ENCODE results near the gene MINDY1. TPM values are rescaled to one million over a fixed set of nuclear protein-coding genes. Genes with fewer than 3 reads are reported as not detected.
A peak's percentile ranks its signal among the peaks of the same experiment; 100 is the strongest.

MINDY1 gene
- total and polyA plus RNA-seq, 2 donors (not counting 1 experiment from before 2014, with no cell fraction given), result 7.6 to 16.1 TPM

GRCh38 chr1:151008244-151009205, 1.8 kb upstream of the MINDY1 start, which contains the start of gene PRUNE1:
Gene PRUNE1, plus strand, starts transcription at chr1:151008449. Its CDS starts 184 bp downstream, at chr1:151008633.
- peak; percentile 98 for DNase-seq
- ATAC-seq (ENCODE audit: low read depth), result peak; percentile 97
- peak within 1 kb of the TSS; percentile 99 for H2AFZ ChIP-seq (ENCODE audit: insufficient read depth, low read depth, low read length, poor library complexity, severe bottlenecking)
- under 1% methylated on average over 63 of the region's 69 CpGs for WGBS (ENCODE audit: insufficient coverage)
- peak within 1 kb of the TSS; percentile 82 to 95 for H3K27ac ChIP-seq (ENCODE audit: low read length in 2 of 2)
- ChIA-PET POLR2A (interaction anchor here (0.7 to 1.5 kb wide), 4 partner anchors 52 to 159 kb away, joined by 3 to 5 read pairs (median 4); partner anchors contain the start of gene MLLT11), CTCF (no interaction called here)
- Mint-ChIP-seq H3K4me3 (peak within 1 kb of the TSS; percentile 90), H3K9me3 (ENCODE audit: insufficient read depth) (no peaks in the 10 kb centered on the region), H3K27ac (peak within 1 kb of the TSS; percentile 94), H3K4me1 (peaks cover 66% of the 10 kb centered on the region), H3K27me3 (no peaks in the 10 kb centered on the region)
- H4K20me1 ChIP-seq (ENCODE audit: control insufficient read depth, insufficient read depth, low read length, poor library complexity, severe bottlenecking), result no peaks in the 10 kb centered on the region
- H3K9ac ChIP-seq (ENCODE audit: low read length), result peak within 1 kb of the TSS; percentile 98
- peak within 1 kb of the TSS; percentile 97 for H3K4me2 ChIP-seq (replicated peaks; ENCODE audit: low read depth, low read length, poor library complexity, severe bottlenecking)
- H3K4me3 ChIP-seq (ENCODE audit: control extremely low read depth in 1 of 5, extremely low read depth in 1 of 5, insufficient read depth in 1 of 5, low read depth in 2 of 5, low read length in 4 of 5), result peak within 1 kb of the TSS; percentile 74 to 98 (median 85)
- H3K27me3 ChIP-seq (replicated peaks in 1 of 4; ENCODE audit: control extremely low read depth in 1 of 4, control insufficient read depth in 3 of 4, insufficient read depth in 4 of 4, low read length in 3 of 4), result no peaks in the 10 kb centered on the region
- H3K36me3 ChIP-seq (replicated peaks in 1 of 2; ENCODE audit: control extremely low read depth in 1 of 2, control insufficient read depth in 1 of 2, extremely low read depth in 1 of 2, insufficient read depth in 2 of 2, low read length in 1 of 2), result peaks cover 3 to 8% of the 10 kb centered on the region in 2 experiments
- TF ChIP-seq EZH2 (IDR thresholded peaks at IDR 0.05; ENCODE audit: borderline replicate concordance, insufficient read depth, low read depth, low read length, poor library complexity, severe bottlenecking), result no peak
- no peak for TF ChIP-seq CTCF (IDR thresholded peaks at IDR 0.05)
- H3K79me2 ChIP-seq (ENCODE audit: control insufficient read depth, insufficient read depth, low read length), result peaks cover 67% of the 10 kb centered on the region
- intact Hi-C loops (cut with micrococcal nuclease), result loop anchor here (1.0 to 5.0 kb wide), 8 partner anchors 12 to 772 kb away; partner anchors contain the start of genes ANP32E, CDC42SE1, GABPB2 and LYSMD1
- no peaks in the 10 kb centered on the region for H3K9me3 ChIP-seq (ENCODE audit: control extremely low read depth in 1 of 3, control insufficient read depth in 2 of 3, insufficient read depth in 1 of 3, low read length in 2 of 3)
- H3K4me1 ChIP-seq (ENCODE audit: control insufficient read depth in 2 of 2, insufficient read depth in 2 of 2, low read length in 2 of 2), result peaks cover 39 to 53% of the 10 kb centered on the region in 2 donors

All from B cell (primary cell).